SK-N-SH (cell line): ENCODE results near the gene CDH13.

Source experiments
- CTCF ChIP-seq: fragments of 200-600 bp; sonication (generic); IDR thresholded peaks from 2 replicates; pipeline ENCODE4 v1.6.1; 2017; ENCODE audit warnings: antibody characterized with exemption, mild to moderate bottlenecking, moderate library complexity
- EZH2phosphoT487 ChIP-seq: fragments of 200-600 bp; sonication (generic); IDR thresholded peaks from 2 replicates; pipeline ENCODE4 v1.6.1; 2017; ENCODE audit warnings: low read depth, mixed run types, mild to moderate bottlenecking, antibody characterized with exemption, moderate library complexity, borderline replicate concordance
- MAX ChIP-seq: IDR thresholded peaks from 2 replicates; pipeline ENCODE4 v1.4.0; 2012; ENCODE audit warnings: low read depth

DNA sequence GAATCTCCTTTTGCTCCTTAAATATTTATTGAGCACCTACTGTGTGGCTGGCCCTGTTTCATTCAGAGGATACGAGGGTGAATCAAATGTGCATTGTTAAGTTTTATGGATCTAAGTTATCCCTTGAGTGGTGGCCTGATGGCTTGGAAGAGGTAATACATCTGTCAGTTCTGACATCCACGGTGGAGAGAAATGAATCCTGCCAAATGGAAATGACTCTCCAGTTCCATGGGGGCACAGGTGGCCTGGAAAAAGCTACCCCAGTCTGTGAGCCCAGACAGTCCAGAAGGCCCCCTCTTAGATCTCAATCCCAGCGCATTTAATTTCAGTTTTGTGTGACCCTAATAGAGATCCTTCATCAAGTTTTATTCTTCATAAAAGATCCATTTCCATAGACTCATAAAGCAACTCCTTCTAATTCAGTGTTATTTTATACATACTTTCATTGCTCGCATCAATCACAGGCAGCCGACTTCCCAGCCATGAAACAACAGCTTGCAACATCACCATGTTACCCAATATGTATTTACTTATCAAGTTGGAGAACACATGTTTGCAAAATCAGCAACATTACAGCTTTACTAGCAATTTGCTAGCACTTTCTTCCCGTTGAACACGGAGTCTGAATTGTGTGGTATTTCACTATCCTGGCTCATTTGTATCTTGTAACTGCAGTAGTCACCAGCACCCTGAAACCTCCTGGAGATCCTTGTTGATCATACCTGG lies 846.2 kb downstream of the CDH13 start:
- TF ChIP-seq EZH2phosphoT487 (no peak), CTCF (no peak), MAX (no peak)
